Measurements from ENCODE around the gene ZNF385C.

ZNF385C gene

DNA sequence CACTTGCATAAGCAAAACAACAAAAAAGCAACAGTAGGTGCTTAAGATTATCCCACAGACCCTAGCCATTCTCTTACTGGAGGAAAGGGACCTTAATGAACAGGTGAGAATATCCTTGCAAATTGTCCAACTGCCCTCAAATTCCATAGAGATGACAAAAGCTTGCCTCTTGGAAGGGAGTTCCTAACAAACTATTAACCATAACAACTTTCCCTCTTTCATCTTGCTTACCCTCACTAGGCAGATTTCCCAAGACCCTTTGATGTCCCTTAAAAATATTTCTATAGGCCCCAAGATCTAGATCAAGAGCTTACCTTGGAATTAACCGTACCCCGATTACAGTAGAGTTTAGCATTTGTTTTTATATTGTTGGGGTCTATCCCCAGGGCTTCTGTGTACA, 109.9 kb downstream of the ZNF385C start:
- DNase-seq (ENCODE audit: low spot score) = no peak

DNA sequence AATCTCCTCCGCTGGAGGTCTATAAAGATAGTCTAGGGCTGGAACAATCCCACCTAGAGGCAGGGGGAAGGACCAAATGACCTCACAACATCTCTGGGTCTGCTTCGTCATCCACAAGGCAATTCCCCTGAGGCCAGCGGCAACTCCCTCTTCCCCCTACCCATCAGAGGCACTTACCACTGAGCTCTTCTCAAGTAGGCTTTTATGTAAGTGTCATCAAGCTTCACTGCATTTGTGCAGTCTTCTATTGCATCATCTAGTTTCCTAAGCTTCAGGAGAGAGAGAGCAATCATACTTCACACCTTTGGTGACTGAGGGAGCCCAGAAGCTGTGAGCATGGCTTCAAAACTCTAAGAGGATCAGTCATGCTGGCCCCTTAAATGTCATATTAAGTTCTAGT, 110.6 kb downstream of the ZNF385C start:
- no peak for DNase-seq (ENCODE audit: low spot score)

DNA sequence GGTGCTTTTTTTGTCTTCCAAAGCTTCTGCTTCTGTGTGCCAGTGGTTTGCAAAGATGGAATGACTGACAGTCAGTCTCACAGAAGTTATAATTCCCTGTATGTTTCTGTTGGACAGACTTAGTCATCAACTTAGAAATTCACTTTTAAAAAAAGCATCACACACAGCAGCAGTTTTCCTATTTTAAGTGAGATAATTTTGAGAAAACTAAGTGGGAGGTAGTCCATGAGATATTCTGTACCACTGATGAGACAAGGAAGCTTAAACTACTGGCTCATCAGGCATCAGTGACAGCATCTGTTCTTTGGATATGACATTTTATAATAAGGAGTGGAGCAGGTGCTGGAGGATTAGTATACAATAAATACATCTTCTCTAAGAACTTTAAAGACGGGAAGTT, 111.6 kb downstream of the ZNF385C start:
- no peak for DNase-seq (ENCODE audit: low spot score)

DNA sequence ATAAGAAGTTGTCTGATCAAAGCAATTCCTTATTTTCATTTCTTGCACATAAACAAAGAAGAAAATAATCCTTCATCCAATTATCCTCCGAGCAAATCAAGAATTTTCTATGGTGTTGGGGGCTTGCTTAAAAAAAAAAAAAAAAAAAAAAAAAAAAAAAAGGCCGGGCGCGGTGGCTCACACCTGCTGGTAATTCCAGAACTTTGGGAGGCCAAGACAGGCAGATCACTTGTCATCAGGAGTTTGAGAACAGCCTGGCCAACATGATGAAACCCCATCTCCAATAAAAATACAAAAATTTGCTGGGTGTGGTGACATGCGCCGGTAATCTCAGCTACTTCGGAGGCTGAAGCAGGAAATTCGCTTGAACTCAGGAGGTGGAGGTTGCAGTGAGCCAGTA, 112.4 kb downstream of the ZNF385C start:
- no peak for DNase-seq (ENCODE audit: low spot score)

DNA sequence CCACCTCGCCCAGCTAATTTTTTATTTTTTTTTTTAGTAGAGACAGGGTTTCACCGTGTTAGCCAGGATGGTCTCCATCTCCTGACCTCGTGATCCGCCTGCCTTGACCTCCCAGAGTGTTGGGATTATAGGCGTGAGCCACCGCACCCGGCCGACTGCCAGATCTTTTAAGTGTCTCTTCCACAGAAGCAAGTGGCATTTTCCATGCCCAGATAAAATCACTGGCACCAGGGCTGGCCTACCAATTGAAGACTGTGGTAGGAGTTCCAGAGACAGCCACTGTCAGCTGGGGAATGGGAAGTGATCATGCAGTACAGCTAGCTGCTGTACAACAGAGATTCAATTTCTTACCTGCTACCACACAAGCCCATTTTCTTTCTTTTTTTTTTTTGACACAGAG, 113.8 kb downstream of the ZNF385C start:
- no peak for DNase-seq (ENCODE audit: low spot score)

DNA sequence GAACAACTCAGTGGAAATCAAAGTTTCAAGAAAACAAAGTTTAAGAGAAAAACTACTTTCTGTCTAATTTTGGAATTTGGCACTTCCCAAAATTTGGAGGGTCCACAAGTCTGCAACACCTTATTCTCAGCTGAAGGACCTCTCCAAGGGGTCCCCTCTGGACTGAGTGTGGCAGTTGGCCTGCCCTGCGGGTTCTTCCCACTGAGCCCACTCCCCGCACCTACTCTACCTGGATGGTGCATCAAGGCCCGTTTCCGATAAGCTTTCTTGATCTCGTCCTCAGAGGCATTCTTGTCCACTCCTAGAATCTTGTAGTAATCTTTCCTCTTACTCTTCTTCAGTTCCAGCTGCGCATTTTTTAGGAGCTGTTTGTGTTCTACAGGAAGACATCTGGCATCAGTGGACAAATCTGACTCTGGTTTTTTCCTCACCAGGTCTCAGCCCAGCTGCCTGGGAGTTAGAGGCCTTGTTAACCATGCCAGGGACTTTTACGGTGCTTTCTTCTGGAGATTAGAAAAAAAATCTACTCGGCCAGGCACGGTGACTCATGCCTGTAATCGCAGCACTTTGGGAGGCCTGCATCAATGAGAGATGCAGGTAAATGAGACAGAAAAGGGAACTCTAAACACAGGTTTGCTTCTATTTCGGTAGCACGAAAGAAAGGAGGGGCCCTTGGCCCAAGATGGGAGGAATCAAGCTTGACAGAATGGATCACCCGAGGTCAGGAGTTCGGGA, 116.1 kb downstream of the ZNF385C start:
- DNase-seq (ENCODE audit: low spot score) = no peak

DNA sequence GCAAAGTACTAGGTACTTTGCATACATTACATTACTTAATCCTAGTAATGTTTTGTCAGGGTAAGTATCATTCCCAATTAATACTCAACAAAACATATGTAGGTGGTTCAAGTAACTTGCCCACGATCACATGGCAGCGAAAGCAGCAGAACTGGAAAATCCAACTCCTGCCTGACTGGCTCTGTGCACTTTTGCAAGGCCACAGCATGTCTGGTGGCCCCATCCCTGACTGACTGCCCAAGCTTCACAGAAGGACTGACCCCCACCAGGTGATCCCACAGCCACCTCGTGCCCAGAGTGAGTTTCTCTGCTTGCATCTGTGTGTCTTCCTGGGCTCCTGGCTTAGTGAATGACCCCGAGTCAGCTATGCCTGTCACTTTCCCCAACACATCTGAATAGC, 120.3 kb downstream of the ZNF385C start:
- no peak for DNase-seq (ENCODE audit: low spot score)

DNA sequence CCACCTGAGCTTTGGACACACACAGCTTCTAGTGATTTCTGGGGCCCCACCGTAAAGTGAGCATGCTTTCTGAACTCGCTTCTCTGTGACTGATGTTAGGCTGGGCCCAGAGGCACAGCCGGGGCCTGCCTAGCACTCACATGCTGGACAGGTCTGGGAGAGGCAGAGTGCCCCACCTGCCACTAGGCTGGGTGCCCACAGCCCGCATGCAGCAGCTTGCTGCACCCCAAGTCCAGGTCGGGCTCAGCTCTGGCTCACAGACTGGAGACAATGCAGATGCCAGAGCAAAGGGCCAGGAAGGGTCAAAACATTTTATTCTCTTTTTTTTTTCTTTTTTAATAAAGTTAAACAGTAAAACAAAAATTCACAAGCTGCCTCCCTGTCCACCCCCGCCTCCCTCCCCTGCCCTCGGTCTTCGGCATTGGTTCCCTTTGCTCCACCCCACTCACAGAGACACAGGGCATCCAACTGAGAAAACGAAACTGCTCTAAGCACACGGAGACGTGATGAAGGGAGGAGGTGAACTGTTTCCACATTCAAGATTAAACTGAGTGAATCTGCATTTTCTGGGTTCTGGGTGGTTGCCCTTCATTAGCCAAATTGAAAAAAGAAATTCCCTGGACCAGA, 122.0 kb downstream of the ZNF385C start:
- no peak for DNase-seq (ENCODE audit: low spot score)
